ENCODE data around the gene FAM72D.
A peak's percentile ranks its signal among the peaks of the same experiment; 100 is the strongest.
"Not testable (repeated sequence)": the region's sequence is repeated elsewhere in the genome, so short reads cannot be mapped to it uniquely, and the experiment has no call there.

Gene FAM72D

GRCh38 chr1:145093517-145094149 lies 2.1 kb upstream of the FAM72D start:
- peak; percentile 56 for DNase-seq

- not testable (repeated sequence) for DNase-seq
Observed at GRCh38 chr1:145094655-145095211, 1.0 kb upstream of the FAM72D start.

- not testable (repeated sequence) for DNase-seq
Observed at GRCh38 chr1:145101725-145102124, 6.0 kb downstream of the FAM72D start.

- DNase-seq = not testable (repeated sequence)
Observed at GRCh38 chr1:145103294-145103693, 7.5 kb downstream of the FAM72D start.

- DNase-seq = not testable (repeated sequence)
Observed at GRCh38 chr1:145111674-145112073, 15.9 kb downstream of the FAM72D start.

- DNase-seq = not testable (repeated sequence)
Observed at GRCh38 chr1:145112703-145113102, 16.9 kb downstream of the FAM72D start.

- DNase-seq = not testable (repeated sequence)
Observed at GRCh38 chr1:145114560-145115057, 18.8 kb downstream of the FAM72D start.

GRCh38 chr1:145115587-145116493 lies 20.1 kb downstream of the FAM72D start:
- DNase-seq = not testable (repeated sequence)

GRCh38 chr1:145119842-145120241 lies 24.1 kb downstream of the FAM72D start:
- DNase-seq = not testable (repeated sequence)

- not testable (repeated sequence) for DNase-seq
Observed at GRCh38 chr1:145122344-145123061, 26.7 kb downstream of the FAM72D start.

- not testable (repeated sequence) for DNase-seq
Observed at GRCh38 chr1:145123062-145123395, 27.3 kb downstream of the FAM72D start.

GRCh38 chr1:145123992-145124641 lies 28.3 kb downstream of the FAM72D start:
- not testable (repeated sequence) for DNase-seq

- DNase-seq = not testable (repeated sequence)
Observed at GRCh38 chr1:145125112-145125511, 29.3 kb downstream of the FAM72D start.

- not testable (repeated sequence) for DNase-seq
Observed at GRCh38 chr1:145127144-145127543, 31.4 kb downstream of the FAM72D start.

GRCh38 chr1:145128697-145129469 lies 33.1 kb downstream of the FAM72D start:
- peak; percentile 47 for DNase-seq

- DNase-seq = not testable (repeated sequence)
Observed at GRCh38 chr1:145134476-145134875, 38.7 kb downstream of the FAM72D start.

- DNase-seq = not testable (repeated sequence)
Observed at GRCh38 chr1:145140549-145140948, 44.8 kb downstream of the FAM72D start.

GRCh38 chr1:145144264-145144913 lies 48.6 kb downstream of the FAM72D start:
- not testable (repeated sequence) for DNase-seq

- peak; percentile 12 for DNase-seq
Observed at GRCh38 chr1:145146308-145146707, 50.5 kb downstream of the FAM72D start.

- not testable (repeated sequence) for DNase-seq
Observed at GRCh38 chr1:145147172-145147571, 51.4 kb downstream of the FAM72D start.

- DNase-seq = not testable (repeated sequence)
Observed at GRCh38 chr1:145155421-145155820, 59.6 kb downstream of the FAM72D start.

Measured in islet precursor cell (in vitro differentiated cells).